ENCODE data around the gene PAXX. TPM values are rescaled to one million over a fixed set of nuclear protein-coding genes. Genes with fewer than 3 reads are reported as not detected.
"Not testable (repeated sequence)": the region's sequence is repeated elsewhere in the genome, so short reads cannot be mapped to it uniquely, and the experiment has no call there.

PAXX gene
- total RNA-seq, 1 experiment from 2014 or later = 24.5 TPM

DNA sequence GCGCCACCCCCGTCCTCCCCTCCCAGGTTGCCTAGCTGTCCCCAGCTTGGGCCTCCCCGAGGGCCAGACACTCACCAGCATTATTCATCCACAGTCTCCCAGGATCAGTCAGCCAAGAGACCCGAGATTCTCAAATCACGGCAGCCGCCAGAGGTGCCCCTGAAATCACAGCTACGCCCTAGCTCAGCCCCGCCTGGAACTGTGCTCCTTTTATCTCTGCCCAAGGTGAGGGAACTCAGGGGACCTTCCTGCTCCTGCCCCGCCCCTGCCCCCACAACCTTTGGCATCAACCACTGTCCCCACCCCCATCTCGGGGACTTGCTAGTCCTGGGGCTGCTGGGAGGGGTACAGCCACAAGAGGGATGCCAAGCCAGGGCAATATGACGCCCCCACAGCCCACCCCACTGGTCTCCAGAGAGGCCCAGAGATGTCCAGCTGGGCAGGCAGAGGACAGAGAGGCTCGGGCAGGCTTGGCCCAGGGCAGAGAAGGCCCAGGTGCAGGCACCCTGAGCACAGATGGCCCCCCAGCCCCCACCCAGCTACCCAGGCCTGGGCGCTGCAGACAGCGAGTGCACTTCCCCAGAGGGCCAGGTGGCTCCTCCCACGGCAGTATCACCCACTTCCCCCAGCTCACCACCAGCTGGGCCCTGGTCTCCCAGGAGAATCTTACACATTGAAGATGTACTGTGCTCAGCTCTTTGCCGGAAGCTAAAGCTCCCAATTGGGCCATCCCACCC, 39.9 kb downstream of the PAXX start, which contains the start of gene FUT7:
Gene FUT7 (minus strand): TSS at position 185 of the 737 bp plus-strand sequence. CDS start 97 bp downstream, at position 88.
- DNase-seq (ENCODE audit: low read depth) = no peak

- DNase-seq (ENCODE audit: low read depth) = no peak
Observed at GRCh38 chr9:137032858-137033257, 40.6 kb downstream of the PAXX start.

GRCh38 chr9:137033481-137033880, 41.3 kb downstream of the PAXX start:
- DNase-seq (ENCODE audit: low read depth) = not testable (repeated sequence)

GRCh38 chr9:137034039-137034708, 42.0 kb downstream of the PAXX start:
- DNase-seq (ENCODE audit: low read depth) = no peak

GRCh38 chr9:137034709-137035506, 42.7 kb downstream of the PAXX start:
- DNase-seq (ENCODE audit: low read depth) = peak; percentile 64

- DNase-seq (ENCODE audit: low read depth) = no peak
Observed at GRCh38 chr9:137035507-137035834, 43.2 kb downstream of the PAXX start.

DNA sequence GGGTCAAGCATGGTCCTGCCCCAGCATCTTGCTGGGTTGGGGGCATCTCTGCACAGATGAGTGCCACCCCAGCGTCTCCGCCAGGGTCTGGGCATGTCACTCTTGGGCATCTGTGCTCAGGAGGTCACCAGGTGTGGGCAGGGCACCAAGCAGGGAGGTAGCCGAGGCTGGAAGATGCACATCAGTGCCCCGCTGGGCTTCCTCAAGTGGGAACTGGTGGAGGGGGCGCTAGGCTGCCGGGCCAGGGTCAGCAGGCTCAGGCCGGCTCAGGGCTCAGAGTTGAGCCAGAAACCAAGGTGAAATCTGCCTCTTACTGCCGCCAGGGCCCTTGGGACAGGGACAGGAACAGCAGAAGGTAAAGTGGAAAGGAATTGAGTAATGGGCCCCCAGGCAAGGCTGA, 43.7 kb downstream of the PAXX start:
- DNase-seq (ENCODE audit: low read depth) = no peak

GRCh38 chr9:137037035-137037434, 44.8 kb downstream of the PAXX start:
- no peak for DNase-seq (ENCODE audit: low read depth)

GRCh38 chr9:137037483-137037882, 45.3 kb downstream of the PAXX start:
- no peak for DNase-seq (ENCODE audit: low read depth)

GRCh38 chr9:137038916-137039315, 46.7 kb downstream of the PAXX start:
- DNase-seq (ENCODE audit: low read depth) = no peak

DNA sequence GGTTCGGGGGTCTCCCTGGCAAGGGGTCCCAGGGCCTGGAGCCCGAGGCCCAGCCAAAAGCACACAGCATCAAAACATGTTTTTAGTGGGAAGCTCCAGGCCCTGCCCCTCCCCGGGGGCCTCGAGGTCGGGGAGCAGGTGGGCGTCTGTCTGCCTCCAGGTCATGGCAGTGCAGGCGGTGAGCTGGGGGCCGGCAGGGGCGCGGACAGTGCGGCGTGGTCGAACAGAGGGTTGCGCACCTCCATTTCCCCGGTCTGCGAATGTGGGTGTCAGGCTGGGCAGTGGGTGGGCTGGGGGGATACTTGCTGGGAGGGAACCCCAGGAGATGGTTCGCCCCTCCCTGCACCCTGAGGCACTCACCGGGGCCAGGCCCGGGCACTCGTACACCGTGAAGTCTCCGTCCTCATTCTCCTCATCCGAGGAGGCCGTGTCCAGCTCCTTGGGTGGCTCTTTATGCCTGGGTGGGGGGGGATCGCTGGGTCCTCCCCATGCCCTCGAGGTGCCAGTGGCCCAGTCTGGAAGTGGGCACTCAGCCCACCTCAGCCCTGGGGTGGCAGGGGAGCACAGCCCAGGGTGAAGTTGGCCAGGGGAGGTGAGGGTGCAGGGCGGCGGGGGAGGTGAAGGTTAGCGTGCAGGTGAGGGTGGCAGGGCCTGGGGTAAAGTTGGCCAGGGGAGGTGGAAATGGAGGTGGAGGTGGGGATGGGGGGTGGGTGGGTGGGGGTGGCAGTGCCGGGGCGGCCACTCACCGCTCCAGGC, 47.6 kb downstream of the PAXX start:
- DNase-seq (ENCODE audit: low read depth) = no peak

- no peak for DNase-seq (ENCODE audit: low read depth)
Observed at GRCh38 chr9:137040568-137040967, 48.3 kb downstream of the PAXX start.

DNA sequence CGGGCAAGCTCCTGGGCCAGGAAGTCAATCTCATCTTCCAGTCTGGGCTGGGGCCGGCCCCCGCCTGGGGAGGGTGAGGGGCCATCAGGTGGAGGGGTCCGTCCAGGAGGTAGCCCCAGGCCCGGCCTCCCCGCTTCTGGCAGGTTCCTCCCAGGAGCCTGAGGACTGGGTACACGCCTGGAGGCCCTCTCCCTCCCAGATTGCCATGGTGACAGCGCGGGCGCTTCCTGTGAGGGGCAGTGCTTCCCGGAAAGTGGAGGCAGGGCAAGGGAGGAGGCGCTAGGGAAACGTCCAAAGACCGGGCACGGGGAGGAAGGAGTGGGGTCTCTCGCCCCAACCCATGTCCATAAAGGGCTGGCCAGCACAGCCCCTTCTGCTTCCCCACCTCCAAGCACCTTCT, 48.9 kb downstream of the PAXX start:
- DNase-seq (ENCODE audit: low read depth) = no peak

DNA sequence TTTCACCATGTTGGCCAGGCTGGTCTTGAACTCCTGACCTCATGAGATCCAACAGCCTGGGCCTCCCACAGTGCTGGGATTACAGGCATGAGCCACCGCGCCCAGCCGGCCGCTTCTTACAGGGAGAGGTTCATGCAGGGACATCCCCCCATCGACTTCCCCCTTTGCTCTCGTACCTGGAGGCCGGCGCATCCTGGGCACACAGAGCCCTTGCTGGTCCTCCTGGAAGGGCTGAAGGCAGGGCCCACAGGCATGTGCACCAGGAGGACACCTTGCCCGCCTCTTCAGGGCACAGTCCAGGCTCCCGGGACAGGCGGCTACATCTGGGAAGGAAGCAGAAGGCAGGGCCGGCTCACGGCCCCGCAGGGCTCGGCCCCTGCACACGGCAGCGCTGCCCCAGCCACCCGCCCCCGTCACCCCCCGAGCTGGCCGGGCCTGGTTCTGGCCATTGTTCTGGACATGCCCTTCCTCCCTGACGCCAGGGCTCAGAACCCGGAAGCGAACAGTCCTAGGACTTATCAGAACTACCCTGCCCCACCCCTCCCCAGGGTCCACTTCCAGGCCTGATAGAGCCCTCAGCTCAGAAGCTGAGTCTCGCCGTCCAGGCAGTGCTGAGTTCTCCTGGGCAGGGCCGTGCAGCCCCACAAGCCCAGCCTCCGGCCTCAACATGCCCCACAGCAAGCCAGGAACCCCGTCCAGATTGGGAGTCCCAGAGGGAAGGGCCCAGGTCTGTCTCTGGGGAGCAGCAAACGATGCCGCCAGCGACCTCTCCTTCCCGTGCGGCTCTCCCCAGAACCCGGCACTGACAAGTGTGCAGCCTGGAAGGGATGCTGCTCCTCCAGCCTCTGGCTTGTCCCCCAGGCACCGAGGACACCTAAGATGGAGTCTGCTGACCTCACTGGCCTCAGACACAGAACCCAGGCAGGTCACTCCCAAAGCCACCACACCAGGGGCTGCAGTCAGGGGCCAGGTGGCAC, 50.8 kb downstream of the PAXX start:
- no peak for DNase-seq (ENCODE audit: low read depth)

Other genes starting within 250 kb of the PAXX start
- gene LCN10, start 249.5 kb upstream of the PAXX start, total RNA-seq (2014; rRNA removed; shearing (Covaris generic)) = 0.10 TPM in 1 of 2 replicates, not detected in the other
- not detected in 2 replicates for gene LCN6, start 243.9 kb upstream of the PAXX start, total RNA-seq (2014; rRNA removed; shearing (Covaris generic))
- gene LCN8, start 234.2 kb upstream of the PAXX start, total RNA-seq (2014; rRNA removed; shearing (Covaris generic)) = not detected in 2 replicates
- not detected in 2 replicates for gene LCN15, start 227.9 kb upstream of the PAXX start, total RNA-seq (2014; rRNA removed; shearing (Covaris generic))
- gene TMEM141, start 201.1 kb upstream of the PAXX start, total RNA-seq (2014; rRNA removed; shearing (Covaris generic)) = 49.4 and 79.2 TPM in 2 replicates
- not detected in 2 replicates for gene CCDC183, start 196.1 kb upstream of the PAXX start, total RNA-seq (2014; rRNA removed; shearing (Covaris generic))
- 30.0 and 37.8 TPM in 2 replicates for gene RABL6, start 184.5 kb upstream of the PAXX start, total RNA-seq (2014; rRNA removed; shearing (Covaris generic))
- gene AJM1, start 149.9 kb upstream of the PAXX start, total RNA-seq (2014; rRNA removed; shearing (Covaris generic)) = 0.72 and 1.3 TPM in 2 replicates
- gene PHPT1, start 143.0 kb upstream of the PAXX start, total RNA-seq (2014; rRNA removed; shearing (Covaris generic)) = 88.7 and 92.2 TPM in 2 replicates
- 0.36 and 0.39 TPM in 2 replicates for gene MAMDC4, start 140.1 kb upstream of the PAXX start, total RNA-seq (2014; rRNA removed; shearing (Covaris generic))
- gene EDF1, start 126.1 kb upstream of the PAXX start, total RNA-seq (2014; rRNA removed; shearing (Covaris generic)) = 304 and 460 TPM in 2 replicates
- 10.1 and 13.7 TPM in 2 replicates for gene TRAF2, start 105.9 kb upstream of the PAXX start, total RNA-seq (2014; rRNA removed; shearing (Covaris generic))
- gene FBXW5, start 47.7 kb upstream of the PAXX start, total RNA-seq (2014; rRNA removed; shearing (Covaris generic)) = 48.7 and 74.1 TPM in 2 replicates
- not detected in 2 replicates for gene C8G, start 47.2 kb upstream of the PAXX start, total RNA-seq (2014; rRNA removed; shearing (Covaris generic))
- not detected in 2 replicates for gene LCN12, start 40.1 kb upstream of the PAXX start, total RNA-seq (2014; rRNA removed; shearing (Covaris generic))
- 0.24 TPM in 1 of 2 replicates, not detected in the other for gene PTGDS, start 14.9 kb upstream of the PAXX start, total RNA-seq (2014; rRNA removed; shearing (Covaris generic))
- not detected in 2 replicates for gene LCNL1, start 9.4 kb upstream of the PAXX start, total RNA-seq (2014; rRNA removed; shearing (Covaris generic))
- gene CLIC3, start 4.1 kb downstream of the PAXX start, total RNA-seq (2014; rRNA removed; shearing (Covaris generic)) = 0.68 and 1.7 TPM in 2 replicates
- gene ABCA2, start 35.8 kb downstream of the PAXX start, total RNA-seq (2014; rRNA removed; shearing (Covaris generic)) = 4.1 and 10.8 TPM in 2 replicates
- not detected in 2 replicates for gene FUT7, start 39.7 kb downstream of the PAXX start, total RNA-seq (2014; rRNA removed; shearing (Covaris generic))
- gene NPDC1, start 53.8 kb downstream of the PAXX start, total RNA-seq (2014; rRNA removed; shearing (Covaris generic)) = 0.60 and 1.6 TPM in 2 replicates
- gene ENTPD2, start 61.6 kb downstream of the PAXX start, total RNA-seq (2014; rRNA removed; shearing (Covaris generic)) = not detected in 2 replicates
- 15.3 and 21.8 TPM in 2 replicates for gene SAPCD2, start 78.1 kb downstream of the PAXX start, total RNA-seq (2014; rRNA removed; shearing (Covaris generic))
- 7.6 and 10.0 TPM in 2 replicates for gene UAP1L1, start 85.1 kb downstream of the PAXX start, total RNA-seq (2014; rRNA removed; shearing (Covaris generic))
- gene MAN1B1, start 94.6 kb downstream of the PAXX start, total RNA-seq (2014; rRNA removed; shearing (Covaris generic)) = 39.2 and 56.9 TPM in 2 replicates
- 30.8 and 37.5 TPM in 2 replicates for gene DPP7, start 122.3 kb downstream of the PAXX start, total RNA-seq (2014; rRNA removed; shearing (Covaris generic))
- gene GRIN1, start 146.7 kb downstream of the PAXX start, total RNA-seq (2014; rRNA removed; shearing (Covaris generic)) = 0.20 TPM in 1 of 2 replicates, not detected in the other
- gene LRRC26, start 177.6 kb downstream of the PAXX start, total RNA-seq (2014; rRNA removed; shearing (Covaris generic)) = not detected in 2 replicates
- gene TMEM210, start 179.6 kb downstream of the PAXX start, total RNA-seq (2014; rRNA removed; shearing (Covaris generic)) = not detected in 2 replicates
- gene ANAPC2, start 196.1 kb downstream of the PAXX start, total RNA-seq (2014; rRNA removed; shearing (Covaris generic)) = 8.1 and 9.8 TPM in 2 replicates
- 72.8 and 99.2 TPM in 2 replicates for gene SSNA1, start 196.3 kb downstream of the PAXX start, total RNA-seq (2014; rRNA removed; shearing (Covaris generic))
- 1.1 and 3.7 TPM in 2 replicates for gene TPRN, start 208.3 kb downstream of the PAXX start, total RNA-seq (2014; rRNA removed; shearing (Covaris generic))
- gene TMEM203, start 213.2 kb downstream of the PAXX start, total RNA-seq (2014; rRNA removed; shearing (Covaris generic)) = 39.1 and 40.0 TPM in 2 replicates
- gene NDOR1, start 213.3 kb downstream of the PAXX start, total RNA-seq (2014; rRNA removed; shearing (Covaris generic)) = 4.6 and 5.4 TPM in 2 replicates
- not detected in 2 replicates for gene RNF208, start 229.8 kb downstream of the PAXX start, total RNA-seq (2014; rRNA removed; shearing (Covaris generic))
- gene CYSRT1, start 232.8 kb downstream of the PAXX start, total RNA-seq (2014; rRNA removed; shearing (Covaris generic)) = 0.36 and 1.1 TPM in 2 replicates
- gene RNF224, start 235.1 kb downstream of the PAXX start, total RNA-seq (2014; rRNA removed; shearing (Covaris generic)) = not detected in 2 replicates
- not detected in 2 replicates for gene SLC34A3, start 238.5 kb downstream of the PAXX start, total RNA-seq (2014; rRNA removed; shearing (Covaris generic))
- gene TUBB4B, start 248.9 kb downstream of the PAXX start, total RNA-seq (2014; rRNA removed; shearing (Covaris generic)) = 295 and 372 TPM in 2 replicates

Measured in RPMI7951 (cell line).